ENCODE results near the gene JAKMIP2.

The JAKMIP2 gene

GRCh38 chr5:147773587-147773986 is 8.9 kb downstream of the JAKMIP2 start:
- peaks cover 16% of the 10 kb centered on the region for H3K79me2 ChIP-seq (ENCODE audit: insufficient read depth, low read length)
- no peak overlapping the region for H3K4me3 ChIP-seq (ENCODE audit: low read length, poor library complexity, severe bottlenecking)
- no peak overlapping the region for H3K9ac ChIP-seq (ENCODE audit: low read depth, low read length, poor library complexity, severe bottlenecking)
- H3K27me3 ChIP-seq (ENCODE audit: insufficient read depth, low read length, poor library complexity, severe bottlenecking) = no peaks in the 10 kb centered on the region
- H3F3A ChIP-seq (ENCODE audit: low read depth) = no peaks in the 10 kb centered on the region
- H3K9me2 ChIP-seq (replicated peaks; ENCODE audit: low read depth, low read length) = no peaks in the 10 kb centered on the region
- no peaks in the 10 kb centered on the region for H3K9me3 ChIP-seq (ENCODE audit: insufficient read depth, low read depth, low read length)
- H3K4me2 ChIP-seq (ENCODE audit: low read depth, low read length, poor library complexity, severe bottlenecking) = no peak overlapping the region
- H3K36me3 ChIP-seq (ENCODE audit: insufficient read depth, low read length) = no peaks in the 10 kb centered on the region
- peaks cover 14% of the 10 kb centered on the region for H3K4me1 ChIP-seq (ENCODE audit: insufficient read depth, low read length, poor library complexity, severe bottlenecking)
- H2AFZ ChIP-seq (ENCODE audit: low read length) = no peak overlapping the region
- TF ChIP-seq EZH2phosphoT487 (IDR thresholded peaks at IDR 0.05; ENCODE audit: borderline replicate concordance) (no peak), CTCF (conservative IDR thresholded peaks at IDR 0.05; ENCODE audit: low read length) (no peak)
- peaks cover 3% of the 10 kb centered on the region for H4K20me1 ChIP-seq (ENCODE audit: insufficient read depth, low read length, poor library complexity, severe bottlenecking)

- Histone ChIP-seq H3K9me2 (replicated peaks; ENCODE audit: low read depth, low read length) (no peaks in the 10 kb centered on the region), H3K27me3 (ENCODE audit: insufficient read depth, low read length, poor library complexity, severe bottlenecking) (no peaks in the 10 kb centered on the region), H3K79me2 (ENCODE audit: insufficient read depth, low read length) (peaks cover 11% of the 10 kb centered on the region)
Measured at GRCh38 chr5:147773139-147773538, 9.4 kb downstream of the JAKMIP2 start.

GRCh38 chr5:147767048-147767447 is 15.5 kb downstream of the JAKMIP2 start:
- no peaks in the 10 kb centered on the region for H3K27me3 ChIP-seq (ENCODE audit: insufficient read depth, low read length, poor library complexity, severe bottlenecking)
- TF ChIP-seq CTCF (conservative IDR thresholded peaks at IDR 0.05; ENCODE audit: low read length) = no peak
- no peak for TF ChIP-seq EZH2phosphoT487 (IDR thresholded peaks at IDR 0.05; ENCODE audit: borderline replicate concordance)
- H3K36me3 ChIP-seq (ENCODE audit: insufficient read depth, low read length) = no peaks in the 10 kb centered on the region
- no peak overlapping the region for H3K9ac ChIP-seq (ENCODE audit: low read depth, low read length, poor library complexity, severe bottlenecking)
- H3K9me3 ChIP-seq (ENCODE audit: insufficient read depth, low read depth, low read length) = no peaks in the 10 kb centered on the region
- H3K4me2 ChIP-seq (ENCODE audit: low read depth, low read length, poor library complexity, severe bottlenecking) = no peak overlapping the region
- H3K4me3 ChIP-seq (ENCODE audit: low read length, poor library complexity, severe bottlenecking) = no peak overlapping the region
- H2AFZ ChIP-seq (ENCODE audit: low read length) = no peak overlapping the region
- H4K20me1 ChIP-seq (ENCODE audit: insufficient read depth, low read length, poor library complexity, severe bottlenecking) = no peaks in the 10 kb centered on the region
- no peaks in the 10 kb centered on the region for H3K9me2 ChIP-seq (replicated peaks; ENCODE audit: low read depth, low read length)
- H3K79me2 ChIP-seq (ENCODE audit: insufficient read depth, low read length) = no peaks in the 10 kb centered on the region
- no peaks in the 10 kb centered on the region for H3F3A ChIP-seq (ENCODE audit: low read depth)
- no peaks in the 10 kb centered on the region for H3K4me1 ChIP-seq (ENCODE audit: insufficient read depth, low read length, poor library complexity, severe bottlenecking)

More at GRCh38 chr5:147773139-147773538, 9.4 kb downstream of the JAKMIP2 start:
- no peak overlapping the region for H3K4me3 ChIP-seq (ENCODE audit: low read length, poor library complexity, severe bottlenecking)
- no peak for TF ChIP-seq CTCF (conservative IDR thresholded peaks at IDR 0.05; ENCODE audit: low read length)
- TF ChIP-seq EZH2phosphoT487 (IDR thresholded peaks at IDR 0.05; ENCODE audit: borderline replicate concordance) = no peak
- peaks cover 3% of the 10 kb centered on the region for H4K20me1 ChIP-seq (ENCODE audit: insufficient read depth, low read length, poor library complexity, severe bottlenecking)
- H3K4me1 ChIP-seq (ENCODE audit: insufficient read depth, low read length, poor library complexity, severe bottlenecking) = peaks cover 10% of the 10 kb centered on the region
- H3F3A ChIP-seq (ENCODE audit: low read depth) = no peaks in the 10 kb centered on the region
- no peaks in the 10 kb centered on the region for H3K9me3 ChIP-seq (ENCODE audit: insufficient read depth, low read depth, low read length)
- no peak overlapping the region for H3K9ac ChIP-seq (ENCODE audit: low read depth, low read length, poor library complexity, severe bottlenecking)
- no peak overlapping the region for H3K4me2 ChIP-seq (ENCODE audit: low read depth, low read length, poor library complexity, severe bottlenecking)
- H3K36me3 ChIP-seq (ENCODE audit: insufficient read depth, low read length) = no peaks in the 10 kb centered on the region
- H2AFZ ChIP-seq (ENCODE audit: low read length) = no peak overlapping the region
